ENCODE results near the gene ZFHX3. TPM values are rescaled to one million over a fixed set of nuclear protein-coding genes. Genes with fewer than 3 reads are reported as not detected.

Gene ZFHX3
- total and polyA plus RNA-seq, 2 donors (not counting 1 experiment from before 2014, with no cell fraction given) = 0.54 to 6.6 TPM

DNA sequence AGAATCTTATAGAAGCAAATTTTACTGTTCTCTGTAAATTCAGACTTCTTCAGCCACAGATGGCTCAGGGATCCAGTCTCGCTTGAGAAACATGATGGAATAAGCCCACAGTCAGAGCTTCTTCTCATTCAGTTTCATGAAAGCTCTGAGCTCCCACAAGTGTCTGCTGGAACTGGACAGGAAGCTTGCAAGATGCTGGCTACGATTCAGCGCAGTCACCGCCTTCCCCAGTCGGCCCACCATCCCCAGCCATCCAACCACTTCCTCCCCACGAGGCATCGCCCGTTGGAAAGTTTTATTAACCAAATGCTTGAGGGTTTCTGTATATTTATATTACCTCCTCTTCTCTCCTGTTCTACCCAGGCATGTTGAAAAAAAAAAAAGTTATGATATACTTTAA is 171.7 kb downstream of the ZFHX3 start:
- Histone ChIP-seq H2AFZ (ENCODE audit: insufficient read depth, low read depth, low read length, poor library complexity, severe bottlenecking) (no peak overlapping the region), H3K4me3 (ENCODE audit: control extremely low read depth in 1 of 5, extremely low read depth in 1 of 5, insufficient read depth in 1 of 5, low read depth in 2 of 5, low read length in 4 of 5) (no peak overlapping the region), H3K27me3 (replicated peaks in 1 of 4; ENCODE audit: control extremely low read depth in 1 of 4, control insufficient read depth in 3 of 4, insufficient read depth in 4 of 4, low read length in 3 of 4) (no peaks in the 10 kb centered on the region), H3K79me2 (ENCODE audit: control insufficient read depth, insufficient read depth, low read length) (no peaks in the 10 kb centered on the region), H3K4me1 (ENCODE audit: control insufficient read depth in 2 of 2, insufficient read depth in 2 of 2, low read length in 2 of 2) (no peaks in the 10 kb centered on the region), H3K27ac (ENCODE audit: low read length in 2 of 2) (no peak overlapping the region), H3K36me3 (replicated peaks in 1 of 2; ENCODE audit: control extremely low read depth in 1 of 2, control insufficient read depth in 1 of 2, extremely low read depth in 1 of 2, insufficient read depth in 2 of 2, low read length in 1 of 2) (no peaks in the 10 kb centered on the region), H3K4me2 (replicated peaks; ENCODE audit: low read depth, low read length, poor library complexity, severe bottlenecking) (no peak overlapping the region), H3K9me3 (ENCODE audit: control extremely low read depth in 1 of 3, control insufficient read depth in 2 of 3, insufficient read depth in 1 of 3, low read length in 2 of 3) (peaks cover 0 to 4% (median 0%) of the 10 kb centered on the region in 3 donors), H3K9ac (ENCODE audit: low read length) (no peak overlapping the region), H4K20me1 (ENCODE audit: control insufficient read depth, insufficient read depth, low read length, poor library complexity, severe bottlenecking) (no peaks in the 10 kb centered on the region)
- H3K9me3 Mint-ChIP-seq (ENCODE audit: insufficient read depth) = no peaks in the 10 kb centered on the region
- CTCF ChIA-PET = interaction anchor here (1.4 kb wide), 1 partner anchor 44 kb away, joined by 3 read pairs; no protein-coding TSS in a partner anchor
- DNase-seq (no peak), ATAC-seq (ENCODE audit: low read depth) (no peak)
- peaks cover 8% of the 10 kb centered on the region for H3K27me3 Mint-ChIP-seq
- H3K4me3 Mint-ChIP-seq = no peak overlapping the region
- POLR2A ChIA-PET = no interaction called here
- peaks cover 4% of the 10 kb centered on the region for H3K4me1 Mint-ChIP-seq
- no peak overlapping the region for H3K27ac Mint-ChIP-seq
- intact Hi-C loops (cut with micrococcal nuclease) = no loop called here
- no CpG with 5 or more reads among the region's 8 CpGs for WGBS (ENCODE audit: insufficient coverage)
- TF ChIP-seq, protein P1, sequence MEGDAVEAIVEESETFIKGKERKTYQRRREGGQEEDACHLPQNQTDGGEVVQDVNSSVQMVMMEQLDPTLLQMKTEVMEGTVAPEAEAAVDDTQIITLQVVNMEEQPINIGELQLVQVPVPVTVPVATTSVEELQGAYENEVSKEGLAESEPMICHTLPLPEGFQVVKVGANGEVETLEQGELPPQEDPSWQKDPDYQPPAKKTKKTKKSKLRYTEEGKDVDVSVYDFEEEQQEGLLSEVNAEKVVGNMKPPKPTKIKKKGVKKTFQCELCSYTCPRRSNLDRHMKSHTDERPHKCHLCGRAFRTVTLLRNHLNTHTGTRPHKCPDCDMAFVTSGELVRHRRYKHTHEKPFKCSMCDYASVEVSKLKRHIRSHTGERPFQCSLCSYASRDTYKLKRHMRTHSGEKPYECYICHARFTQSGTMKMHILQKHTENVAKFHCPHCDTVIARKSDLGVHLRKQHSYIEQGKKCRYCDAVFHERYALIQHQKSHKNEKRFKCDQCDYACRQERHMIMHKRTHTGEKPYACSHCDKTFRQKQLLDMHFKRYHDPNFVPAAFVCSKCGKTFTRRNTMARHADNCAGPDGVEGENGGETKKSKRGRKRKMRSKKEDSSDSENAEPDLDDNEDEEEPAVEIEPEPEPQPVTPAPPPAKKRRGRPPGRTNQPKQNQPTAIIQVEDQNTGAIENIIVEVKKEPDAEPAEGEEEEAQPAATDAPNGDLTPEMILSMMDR (IDR thresholded peaks at IDR 0.05) = no peak
- TF ChIP-seq EZH2 (IDR thresholded peaks at IDR 0.05; ENCODE audit: borderline replicate concordance, insufficient read depth, low read depth, low read length, poor library complexity, severe bottlenecking) = no peak

DNA sequence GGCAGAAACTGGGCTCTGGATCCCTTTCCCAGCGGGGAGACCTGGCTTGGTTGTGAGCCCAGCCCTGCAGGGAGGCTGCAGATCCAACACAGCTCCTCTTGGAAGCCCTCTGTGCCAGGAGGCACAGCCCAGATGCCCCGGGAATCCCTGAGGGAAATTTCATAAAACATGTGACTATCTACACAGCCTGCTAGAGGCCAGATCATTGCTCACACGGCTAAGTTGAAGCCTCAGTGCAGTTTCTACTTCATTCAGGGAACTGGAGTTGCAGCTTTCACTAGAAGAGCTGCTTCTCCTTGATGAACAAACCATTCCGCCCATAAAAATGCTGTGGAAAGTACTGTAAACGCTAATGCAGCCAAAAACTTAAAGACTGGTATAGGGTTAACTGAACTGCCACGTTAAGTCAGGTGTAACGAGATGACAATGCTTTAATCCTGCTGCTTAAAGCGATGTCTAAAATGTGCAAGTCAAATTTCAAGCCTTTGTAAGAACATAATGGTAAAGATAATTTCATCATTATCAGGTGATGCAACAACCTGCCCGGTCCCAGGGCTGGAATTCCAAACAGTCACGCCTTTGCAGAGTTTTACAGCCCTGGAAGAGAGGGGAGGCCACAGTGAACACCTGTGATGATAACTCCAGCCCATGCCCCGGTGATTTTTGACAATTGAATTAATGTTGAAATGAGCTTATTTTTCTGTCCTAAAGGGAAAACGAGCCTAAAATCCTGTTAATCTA is 172.5 kb downstream of the ZFHX3 start:
- H3K4me1 Mint-ChIP-seq = peaks cover 4% of the 10 kb centered on the region
- peaks cover 8% of the 10 kb centered on the region for H3K27me3 Mint-ChIP-seq
- no peaks in the 10 kb centered on the region for H3K27me3 ChIP-seq (replicated peaks in 1 of 4; ENCODE audit: control extremely low read depth in 1 of 4, control insufficient read depth in 3 of 4, insufficient read depth in 4 of 4, low read length in 3 of 4)
- H3K9me3 Mint-ChIP-seq (ENCODE audit: insufficient read depth) = no peaks in the 10 kb centered on the region
- H3K36me3 ChIP-seq (replicated peaks in 1 of 2; ENCODE audit: control extremely low read depth in 1 of 2, control insufficient read depth in 1 of 2, extremely low read depth in 1 of 2, insufficient read depth in 2 of 2, low read length in 1 of 2) = no peaks in the 10 kb centered on the region
- DNase-seq (no peak), ATAC-seq (ENCODE audit: low read depth) (no peak)
- H3K4me1 ChIP-seq (ENCODE audit: control insufficient read depth in 2 of 2, insufficient read depth in 2 of 2, low read length in 2 of 2) = no peaks in the 10 kb centered on the region
- no peak overlapping the region for H3K4me3 Mint-ChIP-seq
- no peaks in the 10 kb centered on the region for H4K20me1 ChIP-seq (ENCODE audit: control insufficient read depth, insufficient read depth, low read length, poor library complexity, severe bottlenecking)
- H3K79me2 ChIP-seq (ENCODE audit: control insufficient read depth, insufficient read depth, low read length) = no peaks in the 10 kb centered on the region
- no peak overlapping the region for H3K4me2 ChIP-seq (replicated peaks; ENCODE audit: low read depth, low read length, poor library complexity, severe bottlenecking)
- H3K4me3 ChIP-seq (ENCODE audit: control extremely low read depth in 1 of 5, extremely low read depth in 1 of 5, insufficient read depth in 1 of 5, low read depth in 2 of 5, low read length in 4 of 5) = no peak overlapping the region
- no peak overlapping the region for H3K27ac Mint-ChIP-seq
- no peak overlapping the region for H3K27ac ChIP-seq (ENCODE audit: low read length in 2 of 2)
- ChIA-PET CTCF (interaction anchor here (1.4 kb wide), 1 partner anchor 43 kb away, joined by 3 read pairs; no protein-coding TSS in a partner anchor), POLR2A (no interaction called here)
- TF ChIP-seq EZH2 (IDR thresholded peaks at IDR 0.05; ENCODE audit: borderline replicate concordance, insufficient read depth, low read depth, low read length, poor library complexity, severe bottlenecking) = no peak
- TF ChIP-seq, protein P1 (IDR thresholded peaks at IDR 0.05) = no peak
- no peak overlapping the region for H2AFZ ChIP-seq (ENCODE audit: insufficient read depth, low read depth, low read length, poor library complexity, severe bottlenecking)
- H3K9ac ChIP-seq (ENCODE audit: low read length) = no peak overlapping the region
- WGBS (ENCODE audit: insufficient coverage) = 58% methylated on average over 8 of the region's 12 CpGs
- H3K9me3 ChIP-seq (ENCODE audit: control extremely low read depth in 1 of 3, control insufficient read depth in 2 of 3, insufficient read depth in 1 of 3, low read length in 2 of 3) = peaks cover 0 to 4% (median 0%) of the 10 kb centered on the region in 3 donors
- intact Hi-C loops (cut with micrococcal nuclease) = no loop called here

Measured in B cell (primary cell).